K562 (cell line): Measurements from ENCODE around the gene PPIP5K2. TPM values are rescaled to one million over a fixed set of nuclear protein-coding genes. Genes with fewer than 3 reads are reported as not detected.

Source experiments
- ATAC-seq: fragments of 200-7000 bp; cut with Tn5 transposase; 3 replicates; pipeline ENCODE4 v1.9.1; 2020; ENCODE audit warnings: moderate library complexity
- BruUV-seq: library from RNA; stranded (reverse); fragments of 400-500 nt; replicated peaks from 2 replicates; lab custom pipeline; 2021; lab: Mats Ljungman, UMichigan
- CTCF ChIA-PET: fragments of 300-600 bp; formaldehyde crosslinking; extraction: SDS; loops from one replicate; lab custom pipeline; 2021; ENCODE audit warnings: low intra/inter-chr PET ratio; lab: Yijun Ruan, JAX
- POLR2A ChIA-PET: fragments of 300-600, 350-650 bp; sonication (Branson Sonifier 250); formaldehyde crosslinking; extraction: SDS; loops from one replicate; lab custom pipeline; 2021; ENCODE audit warnings: antibody characterized with exemption, inconsistent platforms; lab: Yijun Ruan, JAX
- DNase-seq, 4 experiments: peaks; one replicate each; pipeline versions ENCODE4 v3.0.0 to v3.0.0-alpha.2; 2011 to 2018; ENCODE audit warnings: low spot score in 3 of 4, mixed read lengths in 3 of 4; ENCODE audit errors: extremely low read depth in 1 of 4
- FAIRE-seq: peaks from 2 replicates; lab custom pipeline; 2011; peaks lifted over from hg19 to GRCh38; lab: Jason Lieb, UNC
- H2AFZ ChIP-seq: 2 replicates; pipeline ENCODE4 v1.6.0; 2011; ENCODE audit warnings: low read depth, low read length, control low read depth, inconsistent platforms
- H3K27ac ChIP-seq: fragments of 200-600 bp; 3 replicates; pipeline ENCODE4 v1.8.0; 2011; ENCODE audit warnings: low read depth, mild to moderate bottlenecking, control low read depth, inconsistent platforms, low read length, moderate library complexity, mixed read lengths; ENCODE audit errors: extremely low read depth
- H3K27me3 ChIP-seq, 2 experiments: fragments of 300-600 bp in 1 of 2; 2 replicates in 1 of 2; 3 replicates in 1 of 2; pipeline versions ENCODE4 v1.6.0 to v1.8.0; 2011; ENCODE audit warnings: inconsistent platforms in 2 of 2, low read length in 2 of 2, mild to moderate bottlenecking in 1 of 2, mixed read lengths in 1 of 2, moderate library complexity in 1 of 2; ENCODE audit not compliant: control insufficient read depth in 2 of 2, insufficient read depth in 2 of 2
- H3K36me3 ChIP-seq: fragments of 300-600 bp; 3 replicates; pipeline ENCODE4 v1.8.0; 2011; ENCODE audit warnings: mild to moderate bottlenecking, low read length, inconsistent platforms; ENCODE audit not compliant: control insufficient read depth, insufficient read depth
- H3K4me1 ChIP-seq, 2 experiments: fragments of 200-600 bp in 1 of 2; replicated peaks in 1 of 2; 2 replicates in 1 of 2; 3 replicates in 1 of 2; pipeline versions ENCODE4 v1.5.1 to v1.8.0; 2011; ENCODE audit warnings: inconsistent platforms in 2 of 2, low read length in 2 of 2, mild to moderate bottlenecking in 1 of 2, mixed read lengths in 1 of 2, moderate library complexity in 1 of 2; ENCODE audit not compliant: control insufficient read depth in 2 of 2, insufficient read depth in 2 of 2
- H3K4me2 ChIP-seq: 2 replicates; pipeline ENCODE4 v1.6.1; 2011; ENCODE audit warnings: low read length, control low read depth, inconsistent platforms, mixed read lengths; ENCODE audit not compliant: insufficient read depth
- H3K4me3 ChIP-seq: fragments of 200-600 bp; sonication (generic), shearing (Covaris generic); 2 replicates; pipeline ENCODE4 v1.5.1; 2016; ENCODE audit warnings: control low read depth, inconsistent platforms
- H3K79me2 ChIP-seq: fragments of 200-600 bp; 3 replicates; pipeline ENCODE4 v1.8.0; 2011; ENCODE audit warnings: low read length, inconsistent platforms; ENCODE audit not compliant: control insufficient read depth, insufficient read depth
- H3K9ac ChIP-seq, 2 experiments: 2 replicates each; pipeline versions ENCODE4 v1.6.0 to v1.6.1; 2011; ENCODE audit warnings: low read depth in 2 of 2, low read length in 2 of 2, control low read depth in 1 of 2, inconsistent platforms in 1 of 2, mild to moderate bottlenecking in 1 of 2, mixed read lengths in 1 of 2; ENCODE audit not compliant: insufficient read depth in 1 of 2
- H3K9me1 ChIP-seq: one replicate; pipeline ENCODE4 v1.6.0; 2011; ENCODE audit warnings: inconsistent platforms, mild to moderate bottlenecking, low read length, moderate library complexity; ENCODE audit not compliant: control insufficient read depth, insufficient read depth
- H3K9me3 ChIP-seq: replicated peaks from 2 replicates; pipeline ENCODE4 v1.5.1; 2011; ENCODE audit warnings: low read depth, low read length, inconsistent platforms; ENCODE audit not compliant: control insufficient read depth, insufficient read depth
- H4K20me1 ChIP-seq: replicated peaks from 2 replicates; pipeline ENCODE4 v1.6.1; 2011; ENCODE audit warnings: low read length, inconsistent platforms, mixed read lengths; ENCODE audit not compliant: control insufficient read depth, insufficient read depth
- C11orf30 ChIP-seq: fragments of 450-650 bp; IDR thresholded peaks from 2 replicates; pipeline ENCODE4 v1.6.1; 2016; ENCODE audit warnings: low read depth, mild to moderate bottlenecking
- CAMTA2 ChIP-seq: fragments of 250-450 bp; sonication (Bioruptor Pico); conservative IDR thresholded peaks from 2 replicates; pipeline ENCODE4 v1.5.1; 2022
- GMEB1 ChIP-seq: fragments of 250-450 bp; sonication (Bioruptor Pico); IDR thresholded peaks from 2 replicates; pipeline ENCODE4 v1.4.0; 2020; ENCODE audit warnings: mild to moderate bottlenecking
- MAFF ChIP-seq: IDR thresholded peaks from 2 replicates; pipeline ENCODE4 v1.6.1; 2012; ENCODE audit warnings: low read length, improper control_type of control experiment
- MAFG ChIP-seq: fragments of 450-650 bp; conservative IDR thresholded peaks from 2 replicates; pipeline ENCODE4 v1.6.1; 2016; ENCODE audit warnings: missing genetic modification characterization, missing compliant biosample characterization
- MAFK ChIP-seq: IDR thresholded peaks from 2 replicates; pipeline ENCODE4 v1.6.1; 2011; ENCODE audit warnings: low read length, improper control_type of control experiment
- PHB ChIP-seq: fragments of 250-450 bp; sonication (Bioruptor Pico); IDR thresholded peaks from 2 replicates; pipeline ENCODE4 v1.5.0; 2021
- ZNF316 ChIP-seq: fragments of 450-650 bp; IDR thresholded peaks from 2 replicates; pipeline ENCODE4 v1.6.1; 2016
- WGBS: fragments of 100-300 bp; shearing (Covaris generic); methylation state at CpG from one replicate; pipeline ENCODE4 v1.1.6; 2016; ENCODE audit warnings: low coverage, mixed read lengths; ENCODE audit not compliant: insufficient coverage; ENCODE audit errors: missing lambda C conversion rate; 5-methylcytosine and 5-hydroxymethylcytosine counted together
- in situ Hi-C: fragments of 300-500 bp; cut with MboI; formaldehyde crosslinking; loops from 4 replicates; pipeline ENCODE4 v1.15.0; 2018; ENCODE audit warnings: inconsistent platforms, mixed read lengths
- intact Hi-C: fragments of 100-400 bp; cut with micrococcal nuclease; formaldehyde crosslinking; loops from 2 replicates; pipeline ENCODE4 v1.14.2; 2022
- polyA plus RNA-seq, 8 experiments: library from polyadenylated mRNA; depleted of rRNA in 4 of 8; stranded (reverse) in 5 of 8; unstranded in 3 of 8; fragments of >200 nt; fragmentation: Nextera tagmentation in 2 of 8; fragmentation: Illumina TruSeq in 1 of 8; extraction: Ambion mirVana in 2 of 8; extraction: Trizol in 1 of 8; gene quantifications; 2 replicates each; pipeline versions ENCODE4 v1.2.1 to v1.2.3, GENCODE V29; 2011 to 2014; ENCODE audit warnings: inconsistent platforms in 1 of 8, missing spikeins in 1 of 8
- total RNA-seq, 7 experiments: library from RNA; depleted of rRNA in 6 of 7; stranded (reverse); fragments of >200 nt in 6 of 7; fragmentation: Illumina TruSeq in 2 of 7; extraction: Trizol in 2 of 7; gene quantifications; 2 replicates each; pipeline versions ENCODE4 v1.2.1 to v1.2.3, GENCODE V29; 2011 to 2021; ENCODE audit warnings: low replicate concordance in 1 of 7

The PPIP5K2 gene
- total and polyA plus RNA-seq, 9 of the 15 experiments (the other 6 are each of a cell fraction or from before 2014, with no cell fraction given), result 39.4 to 150 (median 99.1) TPM

- no peaks in the 10 kb centered on the region for H3K79me2 ChIP-seq
- H4K20me1 ChIP-seq, result no peaks in the 10 kb centered on the region
- ATAC-seq (no peak), DNase-seq (no peak), FAIRE-seq (no peak)
- peaks cover 75% of the 10 kb centered on the region; the same call in 2 of the 3 replicates for H3K36me3 ChIP-seq
- no peaks in the 10 kb centered on the region for H3K4me1 ChIP-seq
- no peaks in the 10 kb centered on the region for H3K27me3 ChIP-seq
- intact Hi-C loops, result no loop called here
- H2AFZ ChIP-seq, result no peak overlapping the region
- in situ Hi-C loops, result no loop called here
- no peak overlapping the region for H3K4me2 ChIP-seq
- WGBS, result 89% methylated on average over 1 of the region's 1 CpG
- no TSS peak for BruUV-seq
- peak; percentile 87 for TF ChIP-seq MAFF
- peak; percentile 92 for TF ChIP-seq ZNF316
- TF ChIP-seq GMEB1, result no peak
- TF ChIP-seq PHB (CRISPR knock-in tag), result no peak
- TF ChIP-seq MAFK, result peak; percentile 84
- TF ChIP-seq C11orf30, result peak; percentile 84
- peak; percentile 85 for TF ChIP-seq MAFG (tag)
- no peak for TF ChIP-seq CAMTA2 (CRISPR knock-in tag)
- H3K9ac ChIP-seq, result no peak overlapping the region
- no peaks in the 10 kb centered on the region for H3K9me1 ChIP-seq
- H3K27ac ChIP-seq, result no peak overlapping the region
- ChIA-PET POLR2A (no interaction called here), CTCF (no interaction called here)
- H3K9me3 ChIP-seq, result no peaks in the 10 kb centered on the region
- no peak overlapping the region for H3K4me3 ChIP-seq
Measured at GRCh38 chr5:103151156-103151555, 31.1 kb downstream of the PPIP5K2 start.
